ENCODE results near the gene COL4A1. TPM values are rescaled to one million over a fixed set of nuclear protein-coding genes. Genes with fewer than 3 reads are reported as not detected.

Gene COL4A1
- total RNA-seq, 2 donors from 2014 or later = 140 to 201 TPM

DNA sequence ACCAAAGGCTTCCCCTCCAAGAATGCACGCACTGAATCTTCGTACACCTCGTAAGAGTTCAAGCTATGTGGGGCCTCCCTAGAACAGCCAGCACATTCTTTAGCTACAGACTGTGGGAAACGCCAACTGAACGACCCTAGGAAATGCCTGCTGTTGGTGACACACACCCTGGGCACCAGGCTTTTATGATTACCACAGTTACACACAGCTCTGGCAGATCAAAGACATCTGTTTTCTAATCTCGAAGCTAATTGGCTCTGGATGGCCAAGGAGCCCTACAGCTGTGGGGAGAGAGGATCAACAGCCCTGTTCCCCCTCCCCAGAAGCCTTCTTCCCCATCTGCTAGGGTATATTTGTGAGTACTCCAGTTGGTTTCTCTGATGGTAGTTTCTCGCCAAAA, 123.0 kb downstream of the COL4A1 start:
- Histone ChIP-seq H3K9me3 (no peaks in the 10 kb centered on the region), H3K4me1 (peaks cover 0 to 18% of the 10 kb centered on the region in 2 donors), H3K36me3 (peaks cover 100% of the 10 kb centered on the region), H3K27ac (no peak overlapping the region), H3K4me3 (no peak overlapping the region), H3K27me3 (no peaks in the 10 kb centered on the region)
- no peak for DNase-seq (ENCODE audit: low spot score)
- TF ChIP-seq, protein P1, sequence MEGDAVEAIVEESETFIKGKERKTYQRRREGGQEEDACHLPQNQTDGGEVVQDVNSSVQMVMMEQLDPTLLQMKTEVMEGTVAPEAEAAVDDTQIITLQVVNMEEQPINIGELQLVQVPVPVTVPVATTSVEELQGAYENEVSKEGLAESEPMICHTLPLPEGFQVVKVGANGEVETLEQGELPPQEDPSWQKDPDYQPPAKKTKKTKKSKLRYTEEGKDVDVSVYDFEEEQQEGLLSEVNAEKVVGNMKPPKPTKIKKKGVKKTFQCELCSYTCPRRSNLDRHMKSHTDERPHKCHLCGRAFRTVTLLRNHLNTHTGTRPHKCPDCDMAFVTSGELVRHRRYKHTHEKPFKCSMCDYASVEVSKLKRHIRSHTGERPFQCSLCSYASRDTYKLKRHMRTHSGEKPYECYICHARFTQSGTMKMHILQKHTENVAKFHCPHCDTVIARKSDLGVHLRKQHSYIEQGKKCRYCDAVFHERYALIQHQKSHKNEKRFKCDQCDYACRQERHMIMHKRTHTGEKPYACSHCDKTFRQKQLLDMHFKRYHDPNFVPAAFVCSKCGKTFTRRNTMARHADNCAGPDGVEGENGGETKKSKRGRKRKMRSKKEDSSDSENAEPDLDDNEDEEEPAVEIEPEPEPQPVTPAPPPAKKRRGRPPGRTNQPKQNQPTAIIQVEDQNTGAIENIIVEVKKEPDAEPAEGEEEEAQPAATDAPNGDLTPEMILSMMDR (IDR thresholded peaks at IDR 0.05) = no peak

DNA sequence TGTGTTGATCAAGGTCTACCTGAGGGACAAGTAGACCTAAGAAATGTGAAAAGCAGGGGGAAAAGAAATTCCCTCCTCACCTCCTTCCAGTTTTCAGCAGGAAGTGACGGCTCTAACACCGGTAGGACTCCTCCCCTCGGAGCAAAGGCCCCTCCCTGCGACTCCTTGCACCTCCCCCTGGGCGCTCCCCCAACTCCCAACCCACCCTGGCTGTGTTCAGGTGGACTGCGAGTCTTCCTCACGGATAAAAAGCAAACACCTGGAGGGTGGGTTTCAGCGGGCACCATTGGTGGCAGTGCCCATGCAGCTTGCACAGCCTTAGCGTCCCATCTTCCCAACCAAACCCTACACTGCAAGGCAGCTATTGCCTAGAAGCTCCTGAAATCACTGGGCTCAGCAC, 124.5 kb downstream of the COL4A1 start:
- Histone ChIP-seq H3K27me3 (no peaks in the 10 kb centered on the region), H3K4me3 (no peak overlapping the region), H3K4me1 (peaks cover 0 to 4% of the 10 kb centered on the region in 2 donors), H3K36me3 (peaks cover 100% of the 10 kb centered on the region), H3K9me3 (no peaks in the 10 kb centered on the region), H3K27ac (no peak overlapping the region)
- DNase-seq (ENCODE audit: low spot score) = no peak
- TF ChIP-seq, protein P1 (IDR thresholded peaks at IDR 0.05) = no peak

DNA sequence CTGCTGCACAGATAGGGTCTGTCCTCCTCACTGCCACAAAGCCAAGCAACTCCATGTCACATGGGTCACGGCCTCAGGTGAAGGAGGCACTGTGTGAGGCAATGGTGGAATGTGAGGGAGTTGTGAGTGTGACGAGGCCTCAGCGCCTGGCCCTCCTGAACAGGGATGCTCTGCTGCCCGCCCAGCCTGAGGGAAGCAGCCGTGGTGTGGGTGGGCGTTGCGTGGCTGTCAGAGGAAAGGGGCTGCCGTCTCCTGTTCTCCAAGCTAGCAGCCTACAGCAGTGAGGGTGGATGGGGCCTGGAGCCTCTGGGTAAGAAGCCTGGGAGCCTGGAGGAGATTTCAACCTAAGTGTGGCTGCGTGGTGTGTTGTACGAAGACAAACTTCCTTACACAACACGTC, 125.0 kb downstream of the COL4A1 start:
- H3K4me3 ChIP-seq = no peak overlapping the region
- H3K9me3 ChIP-seq = no peaks in the 10 kb centered on the region
- no peak for DNase-seq (ENCODE audit: low spot score)
- no peaks in the 10 kb centered on the region for H3K27me3 ChIP-seq
- no peak overlapping the region for H3K27ac ChIP-seq
- no peaks in the 10 kb centered on the region for H3K4me1 ChIP-seq
- H3K36me3 ChIP-seq = peaks cover 100% of the 10 kb centered on the region
- TF ChIP-seq, protein P1 (IDR thresholded peaks at IDR 0.05) = no peak

DNA sequence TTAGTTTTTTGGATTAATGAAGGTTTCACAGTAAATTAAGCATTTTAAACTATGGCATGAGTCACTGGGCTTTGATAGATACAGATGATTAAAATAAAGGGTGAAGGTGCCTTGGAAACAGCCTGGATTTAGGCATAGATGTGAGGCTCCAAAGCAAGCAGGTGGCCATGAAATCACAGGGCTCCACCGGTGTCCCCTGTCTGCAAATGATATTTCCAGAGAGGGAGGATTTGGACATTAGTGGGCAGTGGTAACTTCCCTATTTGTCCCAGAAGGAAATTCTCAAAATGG, 127.2 kb downstream of the COL4A1 start:
- Histone ChIP-seq H3K4me3 (no peak overlapping the region), H3K27me3 (no peaks in the 10 kb centered on the region), H3K4me1 (no peaks in the 10 kb centered on the region), H3K27ac (no peak overlapping the region), H3K9me3 (no peaks in the 10 kb centered on the region), H3K36me3 (peaks cover 100% of the 10 kb centered on the region)
- TF ChIP-seq, protein P1 (IDR thresholded peaks at IDR 0.05) = no peak
- DNase-seq (ENCODE audit: low spot score) = no peak

DNA sequence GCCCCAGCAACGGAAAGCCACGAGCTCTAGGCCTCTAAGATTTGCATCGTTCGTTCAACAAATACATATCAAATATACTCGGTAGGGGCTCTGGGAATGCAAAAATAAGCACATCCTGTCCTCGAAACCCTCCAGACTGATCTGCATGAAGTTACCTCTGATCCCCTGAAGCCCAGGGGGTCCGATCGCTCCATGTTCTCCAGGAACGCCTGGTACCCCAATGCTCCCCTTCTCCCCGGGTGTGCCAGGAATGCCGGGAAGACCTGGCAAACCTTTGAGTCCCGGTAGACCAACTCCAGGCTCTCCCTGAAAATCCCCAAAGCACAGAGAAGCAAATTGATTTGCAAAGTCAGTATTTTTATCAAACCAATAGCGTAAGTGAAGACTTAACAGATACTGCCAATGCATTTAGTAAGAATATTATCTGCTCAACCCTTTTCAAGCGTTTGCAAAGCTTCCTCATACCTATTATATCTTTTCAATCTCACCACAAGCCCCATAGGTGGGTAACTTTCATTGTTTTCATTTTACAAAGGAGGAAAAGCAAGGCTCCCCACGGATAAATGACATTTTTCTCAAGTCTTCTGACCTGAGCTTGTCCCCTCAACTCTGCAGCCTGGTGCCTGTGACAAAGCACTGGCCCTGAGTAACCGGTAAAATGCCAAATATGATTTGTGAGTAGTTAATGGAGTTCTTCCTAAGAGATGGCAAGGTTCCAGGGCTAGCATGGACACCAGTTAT, 127.7 kb downstream of the COL4A1 start:
- Histone ChIP-seq H3K9me3 (no peaks in the 10 kb centered on the region), H3K27ac (no peak overlapping the region), H3K36me3 (peaks cover 100% of the 10 kb centered on the region), H3K4me3 (no peak overlapping the region), H3K27me3 (no peaks in the 10 kb centered on the region), H3K4me1 (no peaks in the 10 kb centered on the region)
- TF ChIP-seq, protein P1 (IDR thresholded peaks at IDR 0.05) = no peak
- DNase-seq (ENCODE audit: low spot score) = no peak

DNA sequence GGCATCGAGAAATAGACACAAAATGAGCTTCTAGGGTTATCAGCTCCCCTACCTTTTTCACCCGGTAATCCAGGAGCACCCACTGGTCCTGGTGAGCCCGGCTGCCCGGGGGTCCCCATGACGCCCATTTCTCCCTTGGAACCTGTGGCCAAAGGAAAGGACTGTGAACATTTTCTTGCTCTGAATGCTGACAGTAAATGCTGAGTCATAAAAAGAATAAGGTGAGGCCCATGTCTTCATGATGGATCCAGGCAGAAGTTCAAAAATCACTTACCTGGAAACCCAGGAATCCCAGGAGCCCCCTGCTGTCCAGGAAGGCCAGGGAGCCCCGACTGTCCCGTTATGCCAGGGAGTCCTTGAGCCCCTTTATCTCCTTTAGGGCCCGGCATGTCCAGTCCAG, 129.2 kb downstream of the COL4A1 start:
- H3K4me1 ChIP-seq = no peaks in the 10 kb centered on the region
- H3K4me3 ChIP-seq = no peak overlapping the region
- no peak for DNase-seq (ENCODE audit: low spot score)
- peaks cover 100% of the 10 kb centered on the region for H3K36me3 ChIP-seq
- TF ChIP-seq, protein P1 (IDR thresholded peaks at IDR 0.05) = no peak
- no peak overlapping the region for H3K27ac ChIP-seq
- H3K9me3 ChIP-seq = no peaks in the 10 kb centered on the region
- no peaks in the 10 kb centered on the region for H3K27me3 ChIP-seq

Data from right atrium auricular region (tissue), 2 donors.